IgD-negative memory B cell (primary cell): ENCODE results near the gene CLPSL2. TPM values are rescaled to one million over a fixed set of nuclear protein-coding genes. Genes with fewer than 3 reads are reported as not detected.

Experiments used
- H3K27ac Mint-ChIP-seq, 3 donors: one replicate each; pipeline ENCODE4 v1.8.0; 2020 to 2022; ENCODE audit warnings: mild to moderate bottlenecking in 3 of 3, mixed read lengths in 3 of 3, moderate library complexity in 1 of 3
- H3K27me3 Mint-ChIP-seq: one replicate; pipeline ENCODE4 v1.8.0; 2021; ENCODE audit warnings: mixed read lengths
- H3K36me3 Mint-ChIP-seq: one replicate; pipeline ENCODE4 v1.8.0; 2020; ENCODE audit warnings: mild to moderate bottlenecking, mixed read lengths
- H3K4me1 Mint-ChIP-seq, 3 donors: one replicate each; pipeline ENCODE4 v1.8.0; 2020 to 2022; ENCODE audit warnings: mixed read lengths in 3 of 3, mild to moderate bottlenecking in 1 of 3
- H3K4me3 Mint-ChIP-seq, 4 donors: one replicate each; pipeline ENCODE4 v1.8.0; 2020 to 2022; ENCODE audit warnings: mild to moderate bottlenecking in 4 of 4, mixed read lengths in 4 of 4, moderate library complexity in 3 of 4
- H3K9me3 Mint-ChIP-seq, 3 donors: one replicate each; pipeline ENCODE4 v1.8.0; 2020 to 2021; ENCODE audit warnings: mixed read lengths in 3 of 3, mild to moderate bottlenecking in 1 of 3
- polyA plus RNA-seq: library from polyadenylated mRNA; unstranded; fragments of 300-500 nt; fragmentation: Illumina TruSeq; gene quantifications from one replicate; pipeline ENCODE4 v1.2.3, GENCODE V29; 2021

Gene CLPSL2
- polyA plus RNA-seq, 1 donor from 2014 or later: not detected

DNA sequence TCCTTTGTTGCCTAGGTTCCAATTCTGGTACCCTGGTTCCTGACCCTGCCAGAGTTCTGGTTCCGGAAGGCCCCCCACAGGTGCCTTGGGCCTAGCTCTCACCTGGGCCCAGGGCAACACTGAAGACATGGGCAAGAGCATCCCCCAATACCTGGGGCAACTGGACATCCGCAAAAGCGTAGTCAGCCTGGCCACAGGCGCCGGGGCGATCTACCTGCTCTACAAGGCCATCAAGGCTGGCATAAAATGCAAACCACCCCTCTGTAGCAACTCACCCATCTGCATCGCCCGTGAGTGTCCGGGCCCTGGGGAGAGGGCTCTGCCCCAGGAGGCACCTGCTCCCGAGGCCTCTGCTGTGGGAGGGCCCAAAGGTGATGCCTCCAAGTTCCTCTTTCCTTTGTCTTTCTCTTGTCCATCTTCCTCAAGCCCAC lies 39.4 kb upstream of the CLPSL2 start, which contains the start of gene ARMC12:
ARMC12 (plus strand) TSS at position 51 of the 431 bp plus-strand sequence; CDS start at position 128, 77 bp downstream.
- peaks cover 19 to 26% (median 22%) of the 10 kb centered on the region in 3 donors for H3K4me1 Mint-ChIP-seq
- peak within 1 kb of the TSS; percentile 9 to 88 (median 72) for H3K4me3 Mint-ChIP-seq
- no peaks in the 10 kb centered on the region for H3K27me3 Mint-ChIP-seq
- peak within 1 kb of the TSS; percentile 43 to 93 (median 73) for H3K27ac Mint-ChIP-seq
- H3K9me3 Mint-ChIP-seq: no peaks in the 10 kb centered on the region
- H3K36me3 Mint-ChIP-seq: no peaks in the 10 kb centered on the region

DNA sequence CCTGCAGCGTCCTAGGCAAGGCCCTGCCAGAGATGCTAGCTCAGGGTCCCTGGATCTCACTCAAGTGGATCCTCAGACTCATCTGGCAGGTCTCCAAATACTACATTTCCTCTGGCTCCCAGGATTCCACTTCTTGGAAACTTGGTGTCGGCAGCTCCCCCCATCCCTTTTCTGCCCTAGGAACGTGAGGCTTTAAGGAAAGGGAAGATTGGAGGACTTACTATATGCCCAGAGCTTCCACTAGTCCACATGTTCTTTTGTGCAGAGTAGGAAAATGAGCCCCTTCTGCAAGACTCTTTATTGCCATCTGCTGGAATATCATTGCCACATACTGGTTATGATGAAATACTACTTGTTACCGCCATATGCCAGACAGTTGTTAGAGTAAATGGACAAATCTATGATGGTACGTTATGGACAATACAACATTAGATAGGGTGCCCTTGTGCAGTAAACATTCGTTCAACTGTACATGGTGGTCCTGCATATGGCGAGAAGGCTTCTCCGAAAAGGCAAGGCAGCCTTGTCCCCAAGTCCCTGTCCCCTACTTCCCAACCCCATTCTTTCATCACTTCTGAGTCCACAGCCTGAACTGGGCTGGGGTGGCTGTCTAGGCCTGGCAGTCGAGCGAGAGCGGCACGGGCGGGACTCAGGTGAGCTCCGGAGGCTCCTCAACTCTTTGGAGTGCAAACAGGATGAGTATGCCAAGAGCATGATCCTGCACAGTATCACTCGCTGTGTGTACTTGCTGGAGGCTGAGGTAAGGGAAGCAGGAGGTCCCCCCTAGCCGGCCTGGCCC lies 38.8 kb upstream of the CLPSL2 start:
- Mint-ChIP-seq H3K27me3 (no peaks in the 10 kb centered on the region), H3K9me3 (no peaks in the 10 kb centered on the region), H3K4me3 (peak overlapping the region in 2 of 4 donors; percentile 54 to 88), H3K4me1 (peaks cover 13 to 21% (median 16%) of the 10 kb centered on the region in 3 donors), H3K27ac (peak overlapping the region in 2 of 3 donors; percentile 20 to 76), H3K36me3 (peaks cover 1% of the 10 kb centered on the region)

DNA sequence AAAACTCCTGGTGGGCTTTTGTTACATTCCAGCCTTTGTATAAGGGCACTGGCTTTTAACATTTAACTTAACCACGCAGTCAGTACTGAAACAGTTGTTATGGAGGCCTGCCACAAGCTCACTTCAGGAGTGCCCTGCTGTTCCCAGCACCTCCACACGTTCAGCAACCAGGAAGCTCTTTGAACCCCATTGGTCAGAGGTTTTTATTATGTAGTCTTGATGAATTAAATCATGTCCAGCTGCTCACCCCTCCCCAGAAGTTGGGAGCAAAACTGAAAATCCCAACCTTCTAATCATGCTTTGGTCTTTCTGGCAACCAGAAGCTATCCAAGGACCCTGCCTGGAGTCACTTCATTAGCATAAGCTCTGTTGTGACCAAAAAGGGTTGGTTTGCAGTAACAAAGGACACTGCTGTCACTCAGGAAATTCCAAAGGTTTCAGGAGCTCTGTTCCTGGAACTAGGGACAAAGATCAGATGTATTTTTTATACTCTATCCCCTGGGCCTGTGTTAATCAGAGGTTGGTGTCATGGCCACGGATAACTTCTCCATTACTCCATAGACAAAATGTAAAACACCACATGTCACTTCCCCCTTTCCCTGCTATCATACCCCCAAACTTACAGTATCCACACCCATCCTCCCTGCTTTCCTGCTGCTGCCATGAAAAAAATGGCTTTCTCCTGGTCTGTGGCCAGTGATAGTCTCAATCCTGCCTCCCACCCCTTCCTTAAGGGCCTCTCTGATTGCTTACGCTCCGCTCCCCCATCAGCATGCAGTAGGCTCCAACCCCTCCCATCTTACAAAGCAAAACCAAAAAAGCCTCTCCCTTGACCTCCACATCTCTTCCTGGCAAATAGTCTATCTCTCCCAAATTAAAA lies 36.5 kb upstream of the CLPSL2 start:
- Mint-ChIP-seq H3K36me3 (peaks cover 2% of the 10 kb centered on the region), H3K27ac (peak overlapping the region in 1 of 3 donors; percentile 43), H3K4me1 (peaks cover 12 to 16% (median 13%) of the 10 kb centered on the region in 3 donors), H3K27me3 (no peaks in the 10 kb centered on the region), H3K9me3 (no peaks in the 10 kb centered on the region), H3K4me3 (no peak overlapping the region)

DNA sequence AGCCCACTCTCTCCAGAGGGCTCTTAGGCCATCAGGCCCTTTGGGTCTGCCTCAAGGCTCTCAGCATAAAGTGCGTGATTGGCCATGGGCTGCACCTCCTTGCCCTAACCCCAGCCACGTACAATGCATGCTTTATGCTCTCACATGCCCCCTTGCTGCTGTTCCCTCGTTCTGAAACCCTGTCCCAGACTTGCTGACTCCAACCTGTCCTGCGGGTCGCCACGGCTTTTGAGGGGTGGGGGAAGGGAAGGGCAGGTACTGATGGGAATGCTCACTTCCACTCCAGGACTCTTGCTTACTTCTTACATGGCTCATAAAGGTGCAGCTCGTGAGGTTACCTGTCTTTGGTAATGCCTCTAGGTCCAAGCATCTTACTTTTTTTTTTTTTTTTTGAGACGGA lies 33.6 kb upstream of the CLPSL2 start:
- Mint-ChIP-seq H3K36me3 (peaks cover 4% of the 10 kb centered on the region), H3K4me1 (peaks cover 0 to 2% (median 0%) of the 10 kb centered on the region in 3 donors), H3K9me3 (peaks cover 3 to 4% (median 4%) of the 10 kb centered on the region in 3 donors), H3K27me3 (no peaks in the 10 kb centered on the region), H3K4me3 (peak overlapping the region in 1 of 4 donors; percentile 41), H3K27ac (peak overlapping the region in 1 of 3 donors; percentile 15)

DNA sequence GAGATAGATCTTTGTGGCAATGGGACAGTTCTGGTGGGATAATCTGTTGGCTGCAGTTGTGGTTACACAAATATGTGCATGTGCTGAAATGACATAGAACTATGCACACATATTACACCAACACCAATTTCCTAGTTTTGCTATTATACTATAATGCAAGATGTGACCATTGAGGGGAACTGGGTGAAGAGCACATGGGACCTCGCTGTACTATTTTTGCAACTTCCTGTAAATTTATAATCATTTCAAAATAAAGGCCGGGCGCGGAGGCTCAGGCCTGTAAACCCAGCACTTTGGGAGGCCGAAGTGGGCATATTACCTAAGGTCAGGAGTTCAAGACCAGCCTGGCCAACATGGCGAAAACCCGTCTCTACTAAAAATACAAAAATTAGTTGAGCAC lies 30.9 kb upstream of the CLPSL2 start:
- peaks cover 5% of the 10 kb centered on the region for H3K36me3 Mint-ChIP-seq
- no peaks in the 10 kb centered on the region for H3K4me1 Mint-ChIP-seq
- peaks cover 4 to 7% (median 7%) of the 10 kb centered on the region in 3 donors for H3K9me3 Mint-ChIP-seq
- no peak overlapping the region for H3K4me3 Mint-ChIP-seq
- H3K27ac Mint-ChIP-seq: no peak overlapping the region
- no peaks in the 10 kb centered on the region for H3K27me3 Mint-ChIP-seq

DNA sequence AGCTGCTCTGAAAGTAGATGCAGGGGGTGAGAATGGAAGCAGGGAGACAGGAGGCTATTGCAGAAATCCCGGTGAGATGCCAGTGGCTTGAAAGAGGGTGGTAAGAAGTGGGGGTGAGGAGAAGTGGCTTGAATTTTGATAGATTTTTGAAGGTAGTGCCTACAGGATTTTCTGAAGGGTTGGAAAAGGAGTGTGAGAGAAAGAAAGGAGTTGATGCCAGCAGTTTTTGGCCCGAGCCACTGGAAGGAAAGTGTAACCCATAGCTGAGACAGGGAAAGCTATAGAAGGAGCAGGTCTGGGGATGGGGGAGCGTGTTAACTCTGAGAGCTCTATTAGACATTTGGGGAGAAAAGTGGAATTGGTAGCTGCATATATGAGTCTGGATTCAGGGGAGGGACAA lies 29.9 kb upstream of the CLPSL2 start:
- Mint-ChIP-seq H3K27ac (no peak overlapping the region), H3K4me1 (no peaks in the 10 kb centered on the region), H3K4me3 (no peak overlapping the region), H3K27me3 (no peaks in the 10 kb centered on the region), H3K36me3 (peaks cover 5% of the 10 kb centered on the region), H3K9me3 (peaks cover 4 to 7% (median 7%) of the 10 kb centered on the region in 3 donors)

DNA sequence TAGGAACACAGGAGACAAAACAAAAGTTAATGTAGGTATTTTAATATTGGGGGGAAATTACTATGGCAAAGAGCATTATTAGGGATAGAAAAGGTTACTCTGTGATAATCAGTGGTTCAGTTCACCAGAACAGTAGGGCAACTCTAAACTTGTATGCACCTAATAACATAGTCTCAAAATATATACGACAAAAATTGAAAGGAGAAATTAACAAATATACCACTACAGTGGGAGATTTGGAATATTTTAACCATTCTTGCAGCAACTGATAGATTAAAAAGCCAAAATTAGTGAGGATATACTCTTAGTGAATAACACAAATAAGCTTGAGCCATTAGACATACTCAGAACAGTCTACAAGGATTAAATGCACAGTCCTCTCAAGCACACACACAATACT lies 28.5 kb upstream of the CLPSL2 start:
- H3K27ac Mint-ChIP-seq: no peak overlapping the region
- peaks cover 4 to 7% (median 7%) of the 10 kb centered on the region in 3 donors for H3K9me3 Mint-ChIP-seq
- no peaks in the 10 kb centered on the region for H3K4me1 Mint-ChIP-seq
- no peak overlapping the region for H3K4me3 Mint-ChIP-seq
- H3K36me3 Mint-ChIP-seq: peaks cover 3% of the 10 kb centered on the region
- no peaks in the 10 kb centered on the region for H3K27me3 Mint-ChIP-seq

DNA sequence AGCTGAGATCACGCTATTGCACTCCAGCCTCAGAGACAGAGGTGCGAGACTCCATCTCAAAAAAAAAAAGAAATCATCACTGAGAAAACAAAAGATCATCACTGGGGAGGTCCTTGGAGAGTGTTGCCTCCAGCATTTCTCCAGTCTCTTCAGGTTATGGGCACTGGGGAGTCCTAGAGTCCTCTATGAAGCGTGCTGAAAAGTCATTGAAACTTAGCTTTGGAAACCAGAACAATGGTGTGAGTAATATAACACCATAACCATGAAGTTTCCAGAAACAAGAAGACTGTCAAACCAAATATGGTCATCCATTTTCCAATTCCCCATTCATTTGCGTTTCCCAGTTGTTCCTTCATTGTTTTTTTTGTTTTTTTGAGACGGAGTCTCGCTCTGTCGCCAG lies 25.8 kb upstream of the CLPSL2 start:
- Mint-ChIP-seq H3K36me3 (peaks cover 3% of the 10 kb centered on the region), H3K27me3 (no peaks in the 10 kb centered on the region), H3K9me3 (peaks cover 4 to 7% (median 7%) of the 10 kb centered on the region in 3 donors), H3K4me1 (peaks cover 0 to 2% (median 0%) of the 10 kb centered on the region in 3 donors), H3K27ac (no peak overlapping the region), H3K4me3 (no peak overlapping the region)

DNA sequence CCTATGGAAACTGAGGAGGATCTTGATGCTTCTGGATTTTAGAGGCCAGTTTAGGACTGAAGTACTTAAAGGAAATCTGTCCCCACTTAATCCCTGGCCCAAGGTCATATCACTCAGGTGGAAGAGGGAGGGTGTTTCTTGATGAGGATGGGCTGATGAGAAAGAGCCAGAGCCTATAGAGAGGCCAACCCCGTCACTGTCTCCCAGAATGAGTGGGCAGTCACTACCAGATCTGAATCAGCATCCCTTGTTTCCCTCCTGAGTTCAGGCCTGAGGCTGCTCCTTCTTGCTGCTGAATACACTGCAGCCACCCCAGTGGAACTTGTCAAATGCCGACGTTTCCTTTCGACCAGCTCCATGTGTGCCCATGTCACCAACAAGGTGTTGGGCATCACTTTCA lies 24.8 kb upstream of the CLPSL2 start:
- Mint-ChIP-seq H3K9me3 (peaks cover 4 to 7% (median 7%) of the 10 kb centered on the region in 3 donors), H3K27ac (no peak overlapping the region)

DNA sequence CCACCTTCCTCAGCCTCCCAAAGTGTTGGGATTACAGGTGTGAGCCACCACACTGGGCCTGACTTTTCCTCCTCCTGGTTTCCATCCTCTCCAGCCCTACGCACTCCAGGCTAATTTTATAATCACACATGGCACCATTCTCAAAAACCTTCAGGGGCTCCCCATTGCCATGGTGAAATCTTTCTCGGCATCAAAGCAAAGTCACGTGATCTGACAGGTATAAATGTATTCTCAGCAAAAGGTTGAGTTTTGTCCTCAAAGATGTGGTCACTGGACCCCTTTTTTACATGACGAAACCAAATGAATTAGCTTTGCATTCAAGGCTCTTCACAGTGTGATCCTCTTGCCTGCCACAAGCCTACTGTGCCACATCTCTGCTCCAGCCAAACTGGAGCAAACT lies 24.1 kb upstream of the CLPSL2 start:
- Mint-ChIP-seq H3K4me1 (peaks cover 0 to 2% (median 0%) of the 10 kb centered on the region in 3 donors), H3K27me3 (peaks cover under 1% of the 10 kb centered on the region), H3K4me3 (peak overlapping the region in 1 of 4 donors; percentile 8), H3K36me3 (peaks cover 3% of the 10 kb centered on the region), H3K27ac (peak overlapping the region in 1 of 3 donors; percentile 73), H3K9me3 (peaks cover 1 to 7% (median 7%) of the 10 kb centered on the region in 3 donors)

More for the DNA sequence above, 24.8 kb upstream of the CLPSL2 start:
- no peaks in the 10 kb centered on the region for H3K27me3 Mint-ChIP-seq
- peaks cover 0 to 2% (median 0%) of the 10 kb centered on the region in 3 donors for H3K4me1 Mint-ChIP-seq
- H3K36me3 Mint-ChIP-seq: peaks cover 3% of the 10 kb centered on the region
- no peak overlapping the region for H3K4me3 Mint-ChIP-seq

DNA sequence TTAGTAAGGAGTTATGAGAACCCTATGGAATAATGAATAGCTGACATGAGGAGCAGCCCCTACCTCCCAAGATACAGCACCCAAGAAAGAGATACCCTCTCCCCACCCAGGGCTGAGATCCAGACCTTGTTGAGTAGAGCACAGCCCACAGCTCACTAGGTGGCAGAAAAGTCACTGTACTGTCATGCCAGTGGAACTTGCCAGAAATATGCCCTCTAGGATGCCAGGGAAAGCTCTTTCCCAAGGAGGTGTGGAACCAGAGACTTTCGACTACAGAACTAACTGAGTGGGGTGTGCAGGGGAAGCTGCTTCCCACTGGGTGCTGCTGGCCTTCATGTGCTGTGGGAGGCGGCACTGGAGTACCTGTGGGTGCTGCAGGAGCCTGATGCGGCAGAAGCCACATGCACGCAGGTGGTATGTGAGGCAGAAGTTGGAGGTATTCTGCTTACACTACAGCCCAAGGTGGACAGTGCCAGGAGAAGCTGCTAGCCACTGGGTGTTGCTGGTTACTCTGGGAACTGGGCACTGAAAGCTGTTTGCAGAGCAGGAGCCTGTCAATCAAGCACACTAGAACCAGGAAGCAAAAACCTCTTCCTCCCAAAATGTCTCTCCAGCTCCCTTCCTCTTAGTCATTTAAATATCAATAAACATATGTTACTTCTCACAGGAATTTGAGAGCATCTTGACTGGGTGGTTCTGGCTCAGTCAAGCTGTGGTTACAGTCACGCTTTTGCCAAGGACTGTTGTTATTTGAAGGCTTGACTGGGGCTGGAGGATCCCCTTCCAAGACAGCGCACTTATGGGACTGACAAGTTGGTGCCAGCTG lies 21.7 kb upstream of the CLPSL2 start:
- H3K27ac Mint-ChIP-seq: no peak overlapping the region
- H3K36me3 Mint-ChIP-seq: no peaks in the 10 kb centered on the region
- peaks cover 0 to 3% (median 0%) of the 10 kb centered on the region in 3 donors for H3K9me3 Mint-ChIP-seq
- H3K4me1 Mint-ChIP-seq: peaks cover 10 to 12% (median 12%) of the 10 kb centered on the region in 3 donors
- no peak overlapping the region for H3K4me3 Mint-ChIP-seq
- peaks cover 3% of the 10 kb centered on the region for H3K27me3 Mint-ChIP-seq

DNA sequence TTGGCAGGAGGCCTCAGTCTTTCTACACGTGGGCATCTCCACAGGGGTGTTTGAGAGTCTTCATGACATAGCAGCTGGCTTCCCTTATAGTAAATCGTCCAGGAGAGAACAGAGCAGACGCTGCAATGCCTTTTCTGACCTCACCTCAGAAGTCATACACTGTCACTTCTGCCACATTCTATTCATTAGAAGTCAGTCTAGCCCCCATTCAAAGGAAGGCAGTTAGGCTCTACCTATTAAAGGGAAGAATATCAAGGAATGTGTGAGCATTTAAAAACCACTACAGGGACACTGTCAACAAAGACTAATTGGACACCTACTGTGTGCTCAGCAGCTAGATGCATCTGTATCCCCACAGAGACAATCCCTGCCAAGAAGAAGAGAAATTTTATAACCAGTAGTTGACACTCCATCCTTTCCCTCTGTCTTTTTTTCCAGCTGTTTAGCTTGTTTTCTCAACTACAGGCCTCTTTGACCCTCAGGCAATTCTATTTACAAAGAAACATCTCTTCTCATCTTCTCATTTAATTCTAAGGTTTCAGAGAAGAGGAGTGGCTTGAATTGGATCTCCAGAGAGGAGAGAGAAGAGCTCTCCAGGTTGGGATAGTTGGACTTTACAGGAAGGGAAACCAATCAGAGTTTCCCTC lies 21.0 kb upstream of the CLPSL2 start:
- Mint-ChIP-seq H3K4me1 (peaks cover 12 to 16% (median 13%) of the 10 kb centered on the region in 3 donors), H3K36me3 (no peaks in the 10 kb centered on the region), H3K4me3 (no peak overlapping the region), H3K9me3 (peaks cover 0 to 7% (median 5%) of the 10 kb centered on the region in 3 donors), H3K27ac (no peak overlapping the region), H3K27me3 (peaks cover 6% of the 10 kb centered on the region)

DNA sequence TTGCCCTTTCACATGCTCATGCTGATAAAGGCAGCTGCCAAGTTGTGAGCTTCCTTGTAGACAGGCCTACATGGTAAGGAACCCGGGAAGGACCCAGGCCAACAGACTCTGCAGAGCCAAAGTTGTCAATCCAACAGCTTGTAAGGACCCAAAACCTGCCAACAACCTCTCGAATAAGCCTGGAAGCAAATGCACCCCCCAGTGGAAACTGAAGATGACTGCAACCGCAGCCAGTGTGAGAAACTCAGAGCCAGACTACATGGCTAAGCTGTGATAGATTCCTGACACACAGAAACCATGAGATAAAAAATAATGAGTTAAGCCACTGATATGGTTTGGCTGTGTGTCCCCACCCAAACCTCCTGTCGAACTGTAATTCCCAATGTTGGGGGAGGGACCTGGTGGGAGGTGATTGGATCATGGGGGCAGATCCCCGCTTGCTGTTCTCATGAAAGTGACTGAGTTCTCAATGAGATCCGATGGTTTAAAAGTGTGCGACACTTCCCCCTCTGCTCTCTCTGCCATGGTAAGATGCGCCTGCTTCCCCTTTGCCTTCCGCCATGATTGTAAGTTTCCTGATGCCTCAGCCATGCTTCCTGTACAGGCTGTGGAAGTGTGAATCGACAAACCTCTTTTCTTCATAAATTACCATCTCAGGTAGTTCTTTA lies 18.8 kb upstream of the CLPSL2 start:
- H3K9me3 Mint-ChIP-seq: peaks cover 0 to 10% (median 7%) of the 10 kb centered on the region in 3 donors
- H3K4me3 Mint-ChIP-seq: peak overlapping the region in 2 of 4 donors; percentile 24 to 65
- H3K27me3 Mint-ChIP-seq: peaks cover 16% of the 10 kb centered on the region
- H3K36me3 Mint-ChIP-seq: no peaks in the 10 kb centered on the region
- H3K4me1 Mint-ChIP-seq: peaks cover 14 to 19% (median 15%) of the 10 kb centered on the region in 3 donors
- no peak overlapping the region for H3K27ac Mint-ChIP-seq
